IPS DF 4.7 (cell line): Measurements from ENCODE around the gene FAM13C.
"Not testable (repeated sequence)": the region's sequence is repeated elsewhere in the genome, so short reads cannot be mapped to it uniquely, and the experiment has no call there.

Experiments
- DNase-seq: peaks from one replicate; pipeline ENCODE4 v3.0.0-alpha.2; 2013; ENCODE audit warnings: low spot score; ENCODE audit errors: extremely low read depth

FAM13C gene

DNA sequence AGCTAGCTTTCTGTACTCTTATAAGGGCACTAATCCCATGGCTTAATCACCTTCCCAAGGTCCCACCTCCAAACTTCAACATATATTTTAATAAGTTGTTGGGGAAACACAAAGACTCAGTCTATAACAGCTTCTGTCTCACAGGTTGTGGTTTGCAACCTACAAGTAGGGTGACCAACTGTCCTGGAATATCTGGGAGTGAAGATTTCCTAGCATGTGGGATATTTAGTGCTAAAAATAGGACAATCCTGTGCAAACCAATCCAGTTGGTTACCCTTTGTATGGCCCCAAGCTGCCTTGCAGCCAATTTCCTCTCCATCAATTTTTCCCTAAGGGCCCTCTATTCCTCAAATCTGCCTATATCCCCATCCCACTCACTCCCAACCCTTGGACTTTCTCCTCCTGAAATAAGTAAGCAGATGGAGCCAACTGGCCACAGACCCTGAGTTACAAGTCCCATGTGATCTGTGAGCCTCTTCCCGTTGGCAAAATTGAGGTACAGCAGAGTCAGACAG lies 82.3 kb downstream of the FAM13C start:
- DNase-seq, result no peak

DNA sequence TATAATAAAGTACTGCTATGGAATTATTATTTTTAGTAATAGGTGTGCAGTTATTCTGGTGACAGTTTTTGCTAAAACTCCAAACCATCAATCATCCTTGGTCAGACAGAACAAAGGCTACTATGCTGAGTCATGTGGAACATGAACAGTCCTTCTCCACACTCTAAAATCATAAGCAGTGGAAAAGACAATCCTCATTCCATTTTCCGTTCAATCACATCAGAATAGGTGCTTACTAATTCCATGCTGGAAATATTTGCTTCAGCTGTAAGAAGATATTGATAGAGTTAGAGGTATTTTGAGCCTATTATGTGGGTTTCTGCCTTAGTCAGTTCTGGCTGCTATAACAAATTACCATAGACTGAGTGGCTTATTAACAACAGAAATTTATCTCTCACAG lies 82.9 kb downstream of the FAM13C start:
- no peak for DNase-seq

DNA sequence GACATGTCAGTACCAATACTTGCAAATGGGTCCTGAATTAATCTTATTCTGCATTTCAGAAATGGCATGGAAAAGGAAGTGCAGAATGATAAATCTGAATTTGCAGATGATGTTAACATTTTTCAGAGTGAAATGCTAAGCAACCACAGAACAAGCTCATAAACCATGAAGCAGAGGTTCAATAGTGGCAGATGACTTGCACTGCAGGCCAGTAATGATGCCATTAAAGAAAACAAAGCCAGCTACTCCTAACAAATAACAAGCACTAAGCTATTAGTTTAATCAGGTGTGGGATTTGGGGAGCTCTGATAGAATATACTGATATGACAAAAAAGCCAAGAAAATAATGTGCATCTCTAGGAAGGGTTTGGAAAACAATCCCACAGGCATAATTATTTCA lies 85.4 kb downstream of the FAM13C start:
- no peak for DNase-seq

DNA sequence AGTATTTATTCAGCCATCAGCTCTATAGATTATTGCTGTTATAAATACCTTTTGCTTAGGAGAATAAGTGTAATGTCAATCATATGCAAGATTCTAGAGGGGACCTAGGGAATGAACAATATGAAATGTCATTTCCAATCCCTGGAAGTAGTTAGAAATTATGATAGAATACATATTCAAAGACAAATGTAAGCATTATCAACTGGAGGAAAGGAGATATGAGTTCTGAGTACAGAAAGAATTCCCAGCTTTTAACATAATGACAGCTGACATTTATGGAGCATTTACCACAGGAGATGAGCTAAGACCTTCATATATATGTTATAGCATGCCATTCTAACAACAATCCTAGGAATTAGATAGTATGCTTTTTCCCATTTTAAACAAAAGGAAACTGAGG lies 86.2 kb downstream of the FAM13C start:
- no peak for DNase-seq

GRCh38 chr10:59273445-59273844 lies 88.9 kb downstream of the FAM13C start:
- no peak for DNase-seq

- DNase-seq, result no peak
These were observed 90.3 kb downstream of the FAM13C start for GRCh38 chr10:59272061-59272460.

GRCh38 chr10:59271160-59271559 lies 91.2 kb downstream of the FAM13C start:
- DNase-seq, result no peak

GRCh38 chr10:59270492-59270891 lies 91.9 kb downstream of the FAM13C start:
- no peak for DNase-seq

DNA sequence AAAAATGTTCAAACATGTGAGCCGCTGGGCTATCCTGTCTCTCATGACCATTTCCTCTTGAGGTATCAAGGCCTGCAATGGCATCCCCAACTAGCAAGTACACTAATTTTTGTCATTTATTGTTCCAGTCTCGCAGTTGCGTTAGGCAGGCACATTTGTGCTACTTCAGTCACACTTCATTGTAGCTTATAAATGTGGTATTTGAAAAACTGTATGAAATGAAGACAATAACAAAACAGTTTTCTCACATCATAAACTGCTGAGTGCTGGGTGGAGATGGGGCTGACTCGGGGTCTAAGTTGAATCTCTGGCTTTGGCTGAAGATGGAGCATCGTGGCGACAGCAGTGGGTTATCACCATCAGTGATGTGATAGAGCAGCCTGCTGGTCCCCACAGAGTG lies 92.7 kb downstream of the FAM13C start:
- DNase-seq, result no peak

DNA sequence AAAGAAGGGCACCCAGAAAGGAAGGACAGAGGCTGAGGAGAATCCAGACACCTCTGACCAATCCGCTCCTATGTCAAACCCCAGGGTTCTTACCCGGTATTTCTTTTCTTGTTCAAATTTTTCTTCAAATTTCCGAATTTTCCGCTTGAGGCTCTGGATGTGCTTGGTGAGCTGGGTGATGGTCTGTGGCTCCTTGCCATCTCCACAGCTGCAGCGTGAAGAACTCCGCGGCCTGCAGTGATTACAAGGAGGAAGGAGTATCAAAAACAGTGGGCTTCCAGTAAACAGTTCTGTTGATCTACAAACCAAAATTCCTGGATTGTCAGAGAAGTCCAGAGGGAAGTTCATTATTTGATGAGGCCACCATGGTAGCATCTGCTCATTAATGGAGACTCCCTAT lies 93.9 kb downstream of the FAM13C start:
- DNase-seq, result no peak

DNA sequence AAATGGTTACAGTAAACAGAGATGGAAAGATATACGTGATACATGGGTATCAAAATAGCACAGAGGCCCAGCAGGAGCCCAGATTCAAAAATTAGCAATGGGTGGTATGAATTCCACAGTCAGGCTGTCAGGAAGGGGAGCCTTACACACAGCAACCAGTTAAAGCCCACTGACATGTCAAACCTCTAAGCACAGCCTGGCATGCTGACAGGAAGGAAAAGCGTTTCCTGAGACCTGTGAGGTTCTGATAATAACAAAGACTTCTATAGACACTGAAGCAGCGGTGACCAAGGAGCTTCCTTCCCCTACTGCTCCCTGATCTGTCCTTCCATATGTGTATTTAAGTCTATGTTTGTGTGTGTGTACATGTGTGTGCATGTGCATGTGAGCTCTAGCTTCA lies 96.0 kb downstream of the FAM13C start:
- no peak for DNase-seq

GRCh38 chr10:59265141-59265540 lies 97.2 kb downstream of the FAM13C start:
- no peak for DNase-seq

GRCh38 chr10:59258890-59259289 lies 103.5 kb downstream of the FAM13C start:
- no peak for DNase-seq

DNA sequence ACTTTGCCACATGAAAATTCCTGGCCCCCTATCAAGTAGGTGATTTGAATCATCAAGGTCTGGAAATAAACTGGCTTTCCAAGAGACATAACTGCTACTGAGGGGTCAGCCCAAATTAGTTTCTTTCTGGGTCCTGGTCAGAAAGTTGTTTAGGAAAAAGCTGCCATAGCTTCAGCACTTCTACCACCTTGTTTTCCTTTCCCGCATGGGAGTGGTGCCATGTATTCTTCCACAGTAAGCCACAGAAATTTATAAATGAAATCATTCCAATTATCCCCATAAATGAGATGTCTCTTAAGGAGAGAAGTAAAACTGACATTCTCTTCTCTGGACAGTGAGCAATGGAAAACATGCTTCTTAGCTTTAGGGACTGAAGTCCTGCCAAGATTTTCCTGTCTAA lies 105.1 kb downstream of the FAM13C start:
- no peak for DNase-seq

- no peak for DNase-seq
These were observed 106.9 kb downstream of the FAM13C start for GRCh38 chr10:59255463-59255862.

GRCh38 chr10:59252491-59252890 lies 109.9 kb downstream of the FAM13C start:
- no peak for DNase-seq

- no peak for DNase-seq
These were observed 116.7 kb downstream of the FAM13C start for GRCh38 chr10:59245686-59246085.

- DNase-seq, result no peak
These were observed 117.5 kb downstream of the FAM13C start for GRCh38 chr10:59244871-59245270.

- DNase-seq, result no peak
These were observed 118.6 kb downstream of the FAM13C start for GRCh38 chr10:59243611-59244195.

DNA sequence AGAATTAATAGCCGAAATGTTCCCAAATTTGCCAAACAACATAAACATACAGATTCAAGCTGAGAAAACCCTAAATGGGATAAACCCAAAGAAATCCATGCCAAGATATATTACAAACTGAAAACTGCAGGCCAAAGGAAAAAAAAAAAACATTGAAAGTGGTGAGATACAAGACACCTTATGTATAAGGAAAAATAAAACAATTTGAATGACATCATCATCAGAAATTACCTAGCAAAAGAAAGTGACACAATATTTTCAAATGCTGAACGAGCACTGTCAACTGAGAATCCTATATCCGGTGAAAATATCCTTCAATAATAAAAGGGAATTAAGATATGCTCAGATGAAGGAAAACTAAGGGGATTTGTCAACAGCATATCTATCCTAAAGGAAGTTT lies 119.4 kb downstream of the FAM13C start:
- no peak for DNase-seq

GRCh38 chr10:59242057-59242456 lies 120.3 kb downstream of the FAM13C start:
- DNase-seq, result no peak

GRCh38 chr10:59240582-59241183 lies 121.7 kb downstream of the FAM13C start:
- DNase-seq, result peak; percentile 19

DNA sequence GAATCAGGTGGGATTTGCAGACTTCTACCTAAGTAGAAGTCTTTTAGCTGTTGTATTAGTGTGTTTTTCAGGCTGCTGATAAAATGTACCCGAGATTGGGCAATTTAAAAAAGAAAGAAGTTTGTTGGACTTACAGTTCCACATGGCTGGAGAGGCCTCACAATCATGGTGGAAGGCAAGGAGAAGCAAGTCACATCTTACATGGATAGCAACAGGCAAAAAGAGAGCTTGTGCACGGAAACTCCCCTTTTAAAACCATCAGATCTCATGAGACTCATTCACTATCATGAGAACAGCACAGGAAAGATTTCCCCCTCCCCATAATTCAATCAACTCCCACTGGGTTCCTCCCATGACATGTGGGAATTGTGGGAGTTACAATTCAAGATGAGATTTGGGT lies 123.2 kb downstream of the FAM13C start:
- DNase-seq, result not testable (repeated sequence)
